Lower leg skin (tissue), 4 donors: Measurements from ENCODE around the gene S100A1. TPM values are rescaled to one million over a fixed set of nuclear protein-coding genes. Genes with fewer than 3 reads are reported as not detected.
"Not testable (repeated sequence)": the region's sequence is repeated elsewhere in the genome, so short reads cannot be mapped to it uniquely, and the experiment has no call there.

Experiments used
- DNase-seq, 2 donors: peaks; one replicate each; pipeline ENCODE4 v3.0.0-alpha.2; 2019; ENCODE audit warnings: low spot score in 2 of 2
- H3K4me3 ChIP-seq: fragments of 200-600 bp; sonication (generic); 2 replicates; pipeline ENCODE4 v1.5.1; 2017; ENCODE audit warnings: mild to moderate bottlenecking, low read depth; ENCODE audit not compliant: poor library complexity, severe bottlenecking
- CTCF ChIP-seq, 3 donors: fragments of 450-650 bp; IDR thresholded peaks; one replicate each; pipeline ENCODE4 v1.5.1; 2016; ENCODE audit warnings: antibody characterized with exemption in 3 of 3, mild to moderate bottlenecking in 3 of 3, moderate library complexity in 2 of 3
- POLR2A ChIP-seq, 2 donors: fragments of 450-650 bp; IDR thresholded peaks; one replicate each; pipeline ENCODE4 v1.6.1; 2016 to 2017; ENCODE audit warnings: antibody characterized with exemption in 2 of 2, mild to moderate bottlenecking in 1 of 2, moderate library complexity in 1 of 2
- WGBS, 2 donors: methylation state at CpG; one replicate each; pipeline ENCODE4 v1.1.5; 2018; 5-methylcytosine and 5-hydroxymethylcytosine counted together
- intact Hi-C: fragments of 100-400 bp; cut with DNase I; formaldehyde crosslinking; loops from one replicate; pipeline ENCODE4 v1.15.0; 2023; ENCODE audit warnings: low total_unique reads
- total RNA-seq, 4 donors: library from RNA; depleted of rRNA; stranded (reverse); fragments of >200 nt; gene quantifications; one replicate each; pipeline ENCODE4 v1.1.0, GENCODE V29; 2016

The S100A1 gene
- total RNA-seq, 4 donors from 2014 or later: 8.7 to 33.5 (median 23.8) TPM

- DNase-seq: no peak
- TF ChIP-seq CTCF (IDR thresholded peaks at IDR 0.05): no peak
- no peak for TF ChIP-seq POLR2A (IDR thresholded peaks at IDR 0.05)
- 89 to 94% methylated on average over 1 of the region's 1 CpG for WGBS, 2 donors
- intact Hi-C loops: no loop called here
- no peak overlapping the region for H3K4me3 ChIP-seq
These were observed 43.2 kb upstream of the S100A1 start for GRCh38 chr1:153585006-153585405.

GRCh38 chr1:153586347-153586746, 41.9 kb upstream of the S100A1 start:
- WGBS, 2 donors: 32 to 53% methylated on average over 1 of the region's 1 CpG
- intact Hi-C loops: no loop called here
- no peak overlapping the region for H3K4me3 ChIP-seq
- DNase-seq: no peak
- TF ChIP-seq POLR2A (IDR thresholded peaks at IDR 0.05): no peak
- no peak for TF ChIP-seq CTCF (IDR thresholded peaks at IDR 0.05)

GRCh38 chr1:153587314-153587713, 40.9 kb upstream of the S100A1 start:
- no peak for TF ChIP-seq CTCF (IDR thresholded peaks at IDR 0.05)
- TF ChIP-seq POLR2A (IDR thresholded peaks at IDR 0.05): no peak
- WGBS, 2 donors: 68 to 75% methylated on average over 5 of the region's 5 CpGs
- intact Hi-C loops: no loop called here
- no peak for DNase-seq
- no peak overlapping the region for H3K4me3 ChIP-seq

- H3K4me3 ChIP-seq, DNase-seq, intact Hi-C loops: not testable (repeated sequence)
- 93 to 95% methylated on average over 10 of the region's 10 CpGs for WGBS, 2 donors
These were observed 40.2 kb upstream of the S100A1 start for GRCh38 chr1:153588033-153588432.

- TF ChIP-seq POLR2A (IDR thresholded peaks at IDR 0.05) (no peak), CTCF (IDR thresholded peaks at IDR 0.05) (no peak)
- DNase-seq: no peak
- intact Hi-C loops: no loop called here
- WGBS, 2 donors: 81 to 88% methylated on average over 2 of the region's 2 CpGs
- no peak overlapping the region for H3K4me3 ChIP-seq
These were observed 39.8 kb upstream of the S100A1 start for GRCh38 chr1:153588482-153588881.

GRCh38 chr1:153592748-153593147, 35.5 kb upstream of the S100A1 start:
- no peak overlapping the region for H3K4me3 ChIP-seq
- 65 to 69% methylated on average over 4 of the region's 4 CpGs for WGBS, 2 donors
- intact Hi-C loops: no loop called here
- no peak for DNase-seq
- TF ChIP-seq POLR2A (IDR thresholded peaks at IDR 0.05) (no peak), CTCF (IDR thresholded peaks at IDR 0.05) (no peak)
